ENCODE data around the gene MYRIP.

GRCh38 chr3:40254491-40254890 lies 445.1 kb downstream of the MYRIP start:
- TF ChIP-seq RAD21 (IDR thresholded peaks at IDR 0.05): no peak
- TF ChIP-seq CTCF (IDR thresholded peaks at IDR 0.05; ENCODE audit: low read depth, low read length, missing input control): no peak
- no peak for TF ChIP-seq NR2F2 (IDR thresholded peaks at IDR 0.05)
- TF ChIP-seq ATF3 (IDR thresholded peaks at IDR 0.05): no peak
- TF ChIP-seq, protein P1, sequence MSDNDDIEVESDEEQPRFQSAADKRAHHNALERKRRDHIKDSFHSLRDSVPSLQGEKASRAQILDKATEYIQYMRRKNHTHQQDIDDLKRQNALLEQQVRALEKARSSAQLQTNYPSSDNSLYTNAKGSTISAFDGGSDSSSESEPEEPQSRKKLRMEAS (IDR thresholded peaks at IDR 0.05): no peak

Data from liver (tissue), 3 donors.